ENCODE data around the gene NUP93. TPM values are rescaled to one million over a fixed set of nuclear protein-coding genes. Genes with fewer than 3 reads are reported as not detected.
"Not testable (repeated sequence)": the region's sequence is repeated elsewhere in the genome, so short reads cannot be mapped to it uniquely, and the experiment has no call there.

NUP93 gene
- total RNA-seq, 2 experiments from 2014 or later, result 129 to 143 TPM

GRCh38 chr16:56781528-56781961 is 51.6 kb downstream of the NUP93 start:
- H3K36me3 Mint-ChIP-seq (ENCODE audit: low read depth), result no peaks in the 10 kb centered on the region
- peaks cover 30% of the 10 kb centered on the region for H3K4me1 Mint-ChIP-seq (ENCODE audit: low read depth)
- no peak overlapping the region for H3K4me3 Mint-ChIP-seq
- no peaks in the 10 kb centered on the region for H3K27me3 Mint-ChIP-seq (ENCODE audit: low read depth)
- no peak for DNase-seq
- no peak for ATAC-seq
- ChIA-PET POLR2A (no interaction called here), CTCF (interaction anchor here (0.7 to 1.2 kb wide), 3 partner anchors 12 to 170 kb away, joined by 3 to 4 read pairs (median 4); no protein-coding TSS in a partner anchor)
- H3K27ac Mint-ChIP-seq, result no peak overlapping the region
- H3K9me3 Mint-ChIP-seq (ENCODE audit: insufficient read depth), result no peaks in the 10 kb centered on the region

DNA sequence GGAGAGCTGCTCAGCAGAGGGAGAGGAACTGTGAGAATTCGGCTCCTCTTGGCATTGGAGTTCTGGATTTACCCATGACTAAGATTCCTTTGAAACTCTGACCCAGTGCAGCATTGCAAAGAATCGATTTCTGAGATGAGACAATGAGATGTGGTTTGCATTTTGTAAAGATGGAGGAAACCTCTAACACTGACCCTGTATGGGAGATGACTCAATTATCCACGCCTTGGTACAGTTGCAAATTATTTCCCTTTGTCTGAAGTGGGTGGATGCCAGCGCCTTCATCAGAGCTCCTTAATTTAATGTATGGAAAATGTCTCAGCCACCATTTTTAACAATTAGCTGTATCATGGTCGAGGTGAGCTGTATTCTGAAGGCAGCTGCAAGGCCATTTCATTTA is 53.4 kb downstream of the NUP93 start:
- Mint-ChIP-seq H3K9me3 (ENCODE audit: insufficient read depth) (no peaks in the 10 kb centered on the region), H3K4me3 (no peak overlapping the region), H3K27ac (no peak overlapping the region), H3K36me3 (ENCODE audit: low read depth) (no peaks in the 10 kb centered on the region), H3K4me1 (ENCODE audit: low read depth) (peaks cover 30% of the 10 kb centered on the region), H3K27me3 (ENCODE audit: low read depth) (no peaks in the 10 kb centered on the region)
- ATAC-seq, result no peak
- ChIA-PET CTCF (interaction anchor here (0.6 to 2.4 kb wide), 6 partner anchors 10 to 1335 kb away, joined by 3 to 10 read pairs (median 4); no protein-coding TSS in a partner anchor), POLR2A (no interaction called here)
- no peak for DNase-seq

- no peak overlapping the region for H3K4me3 Mint-ChIP-seq
- POLR2A ChIA-PET, result interaction anchor here (0.7 kb wide), 1 partner anchor 11 kb away, joined by 4 read pairs; no protein-coding TSS in a partner anchor
Observed at GRCh38 chr16:56785317-56785716, 55.4 kb downstream of the NUP93 start.

GRCh38 chr16:56787167-56787566 is 57.2 kb downstream of the NUP93 start:
- Mint-ChIP-seq H3K27ac (no peak overlapping the region), H3K4me3 (no peak overlapping the region), H3K9me3 (ENCODE audit: insufficient read depth) (no peaks in the 10 kb centered on the region), H3K36me3 (ENCODE audit: low read depth) (no peaks in the 10 kb centered on the region), H3K27me3 (ENCODE audit: low read depth) (no peaks in the 10 kb centered on the region), H3K4me1 (ENCODE audit: low read depth) (peaks cover 6% of the 10 kb centered on the region)
- DNase-seq (no peak), ATAC-seq (no peak)
- ChIA-PET POLR2A (interaction anchor here (0.7 to 1.4 kb wide), 2 partner anchors 37 to 144 kb away, joined by 3 to 5 read pairs; no protein-coding TSS in a partner anchor), CTCF (interaction anchor here (0.7 to 2.5 kb wide), 6 partner anchors 32 to 273 kb away, joined by 3 to 12 read pairs (median 3); no protein-coding TSS in a partner anchor)

More at GRCh38 chr16:56785317-56785716, 55.4 kb downstream of the NUP93 start:
- H3K36me3 Mint-ChIP-seq (ENCODE audit: low read depth), result no peaks in the 10 kb centered on the region
- CTCF ChIA-PET, result interaction anchor here (2.4 to 2.5 kb wide), 2 partner anchors 8 to 209 kb away, joined by 10 to 12 read pairs; no protein-coding TSS in a partner anchor
- H3K27me3 Mint-ChIP-seq (ENCODE audit: low read depth), result no peaks in the 10 kb centered on the region
- peaks cover 23% of the 10 kb centered on the region for H3K4me1 Mint-ChIP-seq (ENCODE audit: low read depth)
- ATAC-seq (no peak), DNase-seq (no peak)
- no peak overlapping the region for H3K27ac Mint-ChIP-seq
- H3K9me3 Mint-ChIP-seq (ENCODE audit: insufficient read depth), result no peaks in the 10 kb centered on the region

GRCh38 chr16:56788435-56788834 is 58.5 kb downstream of the NUP93 start:
- Mint-ChIP-seq H3K9me3 (ENCODE audit: insufficient read depth) (no peaks in the 10 kb centered on the region), H3K36me3 (ENCODE audit: low read depth) (no peaks in the 10 kb centered on the region), H3K27ac (no peak overlapping the region), H3K4me1 (ENCODE audit: low read depth) (peaks cover 2% of the 10 kb centered on the region), H3K27me3 (ENCODE audit: low read depth) (no peaks in the 10 kb centered on the region), H3K4me3 (no peak overlapping the region)
- no peak for ATAC-seq
- CTCF ChIA-PET, result interaction anchor here (1.4 to 3.0 kb wide), 4 partner anchors 9 to 212 kb away, joined by 3 to 16 read pairs (median 8); no protein-coding TSS in a partner anchor
- no peak for DNase-seq
- POLR2A ChIA-PET, result no interaction called here

GRCh38 chr16:56789360-56789759 is 59.4 kb downstream of the NUP93 start:
- ChIA-PET POLR2A (no interaction called here), CTCF (interaction anchor here (0.5 to 3.0 kb wide), 12 partner anchors 10 to 1036 kb away, joined by 3 to 16 read pairs (median 4); no protein-coding TSS in a partner anchor)
- DNase-seq (peak; percentile 57), ATAC-seq (peak; percentile 69)
- Mint-ChIP-seq H3K4me3 (no peak overlapping the region), H3K27me3 (ENCODE audit: low read depth) (no peaks in the 10 kb centered on the region), H3K36me3 (ENCODE audit: low read depth) (no peaks in the 10 kb centered on the region), H3K4me1 (ENCODE audit: low read depth) (no peaks in the 10 kb centered on the region), H3K9me3 (ENCODE audit: insufficient read depth) (no peaks in the 10 kb centered on the region), H3K27ac (no peak overlapping the region)

DNA sequence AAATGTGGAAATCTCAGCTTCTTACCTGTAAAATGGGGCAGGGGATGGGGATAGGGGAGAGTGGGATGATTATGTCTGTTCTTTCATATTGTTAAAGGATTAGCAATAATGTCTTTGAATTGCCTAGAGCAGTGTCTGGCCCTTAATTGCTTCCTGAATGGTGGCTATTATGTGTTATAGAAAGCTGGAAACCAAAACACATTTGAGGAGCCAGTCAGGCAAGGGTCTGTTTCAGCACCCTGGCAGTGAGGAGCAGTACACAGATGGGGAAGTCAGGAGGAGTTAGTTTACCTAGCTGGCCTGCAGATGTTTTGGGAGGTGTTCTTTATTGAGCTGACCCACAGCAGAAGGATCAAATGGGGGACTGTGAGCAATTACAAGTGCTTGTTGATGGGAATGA is 63.0 kb downstream of the NUP93 start:
- ChIA-PET CTCF (interaction anchor here (0.6 to 4.3 kb wide), 35 partner anchors 8 to 1328 kb away, joined by 3 to 39 read pairs (median 4); no protein-coding TSS in a partner anchor), POLR2A (no interaction called here)
- Mint-ChIP-seq H3K27ac (no peak overlapping the region), H3K9me3 (ENCODE audit: insufficient read depth) (no peaks in the 10 kb centered on the region), H3K27me3 (ENCODE audit: low read depth) (no peaks in the 10 kb centered on the region), H3K4me1 (ENCODE audit: low read depth) (no peaks in the 10 kb centered on the region), H3K4me3 (no peak overlapping the region), H3K36me3 (ENCODE audit: low read depth) (no peaks in the 10 kb centered on the region)
- DNase-seq (no peak), ATAC-seq (no peak)

DNA sequence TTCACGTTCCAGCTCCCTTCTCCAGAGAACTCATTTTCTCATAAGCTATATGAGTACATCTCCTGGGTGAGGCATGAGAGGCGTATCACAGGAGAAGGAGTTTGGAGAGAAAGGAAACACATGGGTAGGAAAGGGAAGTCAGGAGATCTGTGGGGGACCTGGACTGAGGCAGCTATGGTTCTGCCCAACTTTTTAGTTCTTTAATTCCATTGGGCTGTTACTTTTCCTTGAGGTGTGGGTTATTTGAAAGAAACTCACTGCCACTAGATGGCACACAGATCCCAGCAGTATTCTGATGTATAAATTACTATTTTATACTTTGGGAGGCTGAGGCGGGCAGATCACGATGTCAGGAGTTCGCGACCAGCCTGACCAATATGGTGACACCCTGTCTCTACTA is 63.6 kb downstream of the NUP93 start:
- no peak for ATAC-seq
- no peak overlapping the region for H3K27ac Mint-ChIP-seq
- POLR2A ChIA-PET, result no interaction called here
- H3K9me3 Mint-ChIP-seq (ENCODE audit: insufficient read depth), result no peaks in the 10 kb centered on the region
- DNase-seq, result peak; percentile 28
- no peak overlapping the region for H3K4me3 Mint-ChIP-seq
- H3K4me1 Mint-ChIP-seq (ENCODE audit: low read depth), result no peaks in the 10 kb centered on the region
- no peaks in the 10 kb centered on the region for H3K27me3 Mint-ChIP-seq (ENCODE audit: low read depth)
- H3K36me3 Mint-ChIP-seq (ENCODE audit: low read depth), result no peaks in the 10 kb centered on the region
- CTCF ChIA-PET, result interaction anchor here (0.6 to 4.3 kb wide), 35 partner anchors 8 to 280 kb away, joined by 3 to 39 read pairs (median 4); no protein-coding TSS in a partner anchor

- Mint-ChIP-seq H3K27ac (no peak overlapping the region), H3K36me3 (ENCODE audit: low read depth) (no peaks in the 10 kb centered on the region), H3K4me3 (no peak overlapping the region), H3K4me1 (ENCODE audit: low read depth) (no peaks in the 10 kb centered on the region), H3K27me3 (ENCODE audit: low read depth) (no peaks in the 10 kb centered on the region), H3K9me3 (ENCODE audit: insufficient read depth) (no peaks in the 10 kb centered on the region)
- ChIA-PET POLR2A (interaction anchor here (0.6 kb wide), 1 partner anchor 11 kb away, joined by 3 read pairs; no protein-coding TSS in a partner anchor), CTCF (interaction anchor here (0.9 to 4.3 kb wide), 4 partner anchors 10 to 171 kb away, joined by 4 to 39 read pairs (median 6); no protein-coding TSS in a partner anchor)
- no peak for ATAC-seq
- no peak for DNase-seq
Observed at GRCh38 chr16:56795011-56795410, 65.1 kb downstream of the NUP93 start.

GRCh38 chr16:56797038-56797437 is 67.1 kb downstream of the NUP93 start:
- ATAC-seq; H3K27ac Mint-ChIP-seq; H3K9me3 Mint-ChIP-seq (ENCODE audit: insufficient read depth); H3K36me3 Mint-ChIP-seq (ENCODE audit: low read depth); CTCF ChIA-PET; H3K4me1 Mint-ChIP-seq (ENCODE audit: low read depth); H3K4me3 Mint-ChIP-seq; DNase-seq; H3K27me3 Mint-ChIP-seq (ENCODE audit: low read depth): not testable (repeated sequence)
- POLR2A ChIA-PET, result interaction anchor here (0.9 kb wide), 1 partner anchor 115 kb away, joined by 3 read pairs; the partner anchor contains the start of gene MT1X

DNA sequence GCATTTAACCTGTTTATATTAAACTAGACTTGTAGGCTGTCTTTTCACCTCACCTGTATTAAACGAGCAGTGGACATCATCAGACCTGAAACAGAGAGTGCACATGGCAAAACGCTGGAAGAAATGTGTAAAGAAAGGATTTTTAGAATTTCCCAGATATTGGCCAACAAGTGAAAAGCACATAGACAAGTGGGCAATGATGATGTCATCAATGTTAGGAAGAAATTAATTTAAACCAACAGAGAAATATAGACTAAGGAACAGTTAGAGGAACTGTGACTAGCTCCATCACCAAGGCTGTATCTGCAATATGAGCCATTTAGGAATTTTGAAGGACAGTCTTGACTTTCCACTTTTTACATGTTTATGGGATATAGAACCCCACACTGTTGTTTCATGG is 67.9 kb downstream of the NUP93 start:
- POLR2A ChIA-PET, result no interaction called here
- no peak for ATAC-seq
- no peak overlapping the region for H3K4me3 Mint-ChIP-seq
- H3K4me1 Mint-ChIP-seq (ENCODE audit: low read depth), result no peaks in the 10 kb centered on the region
- H3K27me3 Mint-ChIP-seq (ENCODE audit: low read depth), result no peaks in the 10 kb centered on the region
- CTCF ChIA-PET, result interaction anchor here (1.0 to 1.2 kb wide), 2 partner anchors 9 to 15 kb away, joined by 3 read pairs; no protein-coding TSS in a partner anchor
- no peaks in the 10 kb centered on the region for H3K9me3 Mint-ChIP-seq (ENCODE audit: insufficient read depth)
- H3K27ac Mint-ChIP-seq, result no peak overlapping the region
- DNase-seq, result no peak
- H3K36me3 Mint-ChIP-seq (ENCODE audit: low read depth), result no peaks in the 10 kb centered on the region

GRCh38 chr16:56798955-56799354 is 69.0 kb downstream of the NUP93 start:
- no peak for DNase-seq
- Mint-ChIP-seq H3K36me3 (ENCODE audit: low read depth) (peaks cover 2% of the 10 kb centered on the region), H3K27ac (no peak overlapping the region), H3K4me1 (ENCODE audit: low read depth) (no peaks in the 10 kb centered on the region), H3K27me3 (ENCODE audit: low read depth) (no peaks in the 10 kb centered on the region), H3K4me3 (no peak overlapping the region), H3K9me3 (ENCODE audit: insufficient read depth) (no peaks in the 10 kb centered on the region)
- ATAC-seq, result no peak
- ChIA-PET POLR2A (no interaction called here), CTCF (interaction anchor here (0.8 to 1.2 kb wide), 3 partner anchors 15 to 165 kb away, joined by 3 read pairs; no protein-coding TSS in a partner anchor)

Measured in activated CD8-positive, alpha-beta T cell treated with anti-CD3 and anti-CD28 coated beads, Interleukin-2, amount 10 ng/mL, durations not matched to agents 7 days and 5 days (primary cell).